SU-DHL-6 (cell line): Measurements from ENCODE around the gene P2RY13.

Experiments
- EZH2phosphoT487 ChIP-seq: fragments of 200-600 bp; sonication (generic), shearing (Covaris generic); conservative IDR thresholded peaks from 2 replicates; pipeline ENCODE4 v1.6.1; 2018; ENCODE audit warnings: mild to moderate bottlenecking, antibody characterized with exemption, low read length, moderate library complexity, mixed read lengths
- TF ChIP-seq, protein P1 (sequence below): fragments of 200-600 bp; sonication (generic); IDR thresholded peaks from one replicate; pipeline ENCODE4 v1.5.1; 2017; ENCODE audit warnings: antibody characterized with exemption, mild to moderate bottlenecking, low read length, moderate library complexity; ENCODE audit not compliant: insufficient read depth, poor library complexity, severe bottlenecking

DNA sequence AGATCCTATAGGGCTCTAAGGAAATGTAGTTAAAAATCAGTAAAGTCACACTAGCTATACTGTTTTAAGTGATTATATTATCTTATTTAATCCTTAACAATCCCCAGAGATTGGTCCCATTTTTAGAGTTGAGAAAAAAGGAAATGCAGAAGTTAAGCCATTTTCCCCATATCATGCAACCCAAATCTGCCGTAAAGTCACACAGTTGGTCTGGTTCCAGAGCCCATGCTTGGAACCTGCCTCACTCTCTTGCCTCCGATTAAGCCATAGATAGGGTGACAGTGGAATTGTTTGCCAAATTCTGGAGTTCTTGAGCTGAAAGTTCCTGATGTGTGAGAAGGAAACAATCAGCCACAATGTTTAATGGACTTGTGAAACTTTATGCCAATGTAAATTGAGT is 2.3 kb upstream of the P2RY13 start:
- TF ChIP-seq, protein P1, sequence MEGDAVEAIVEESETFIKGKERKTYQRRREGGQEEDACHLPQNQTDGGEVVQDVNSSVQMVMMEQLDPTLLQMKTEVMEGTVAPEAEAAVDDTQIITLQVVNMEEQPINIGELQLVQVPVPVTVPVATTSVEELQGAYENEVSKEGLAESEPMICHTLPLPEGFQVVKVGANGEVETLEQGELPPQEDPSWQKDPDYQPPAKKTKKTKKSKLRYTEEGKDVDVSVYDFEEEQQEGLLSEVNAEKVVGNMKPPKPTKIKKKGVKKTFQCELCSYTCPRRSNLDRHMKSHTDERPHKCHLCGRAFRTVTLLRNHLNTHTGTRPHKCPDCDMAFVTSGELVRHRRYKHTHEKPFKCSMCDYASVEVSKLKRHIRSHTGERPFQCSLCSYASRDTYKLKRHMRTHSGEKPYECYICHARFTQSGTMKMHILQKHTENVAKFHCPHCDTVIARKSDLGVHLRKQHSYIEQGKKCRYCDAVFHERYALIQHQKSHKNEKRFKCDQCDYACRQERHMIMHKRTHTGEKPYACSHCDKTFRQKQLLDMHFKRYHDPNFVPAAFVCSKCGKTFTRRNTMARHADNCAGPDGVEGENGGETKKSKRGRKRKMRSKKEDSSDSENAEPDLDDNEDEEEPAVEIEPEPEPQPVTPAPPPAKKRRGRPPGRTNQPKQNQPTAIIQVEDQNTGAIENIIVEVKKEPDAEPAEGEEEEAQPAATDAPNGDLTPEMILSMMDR, result no peak
- no peak for TF ChIP-seq EZH2phosphoT487
